Body of pancreas (tissue), 4 donors: ENCODE measurements around the gene CDH4. TPM values are rescaled to one million over a fixed set of nuclear protein-coding genes. Genes with fewer than 3 reads are reported as not detected.
A peak's percentile ranks its signal among the peaks of the same experiment; 100 is the strongest.

Source experiments
- ATAC-seq: fragments of 150-250 bp; one replicate; pipeline ENCODE4 v1.9.1; 2016
- DNase-seq, 4 donors: peaks; one replicate each; pipeline ENCODE4 v3.0.0-alpha.2; 2019
- H3K27ac ChIP-seq, 4 donors: fragments of 200-600 bp; sonication (generic); 1 replicate in 3 of 4; 2 replicates in 1 of 4; pipeline versions ENCODE4 v1.5.1 to v1.6.1; 2016 to 2019; ENCODE audit warnings: mild to moderate bottlenecking in 1 of 4, mixed read lengths in 1 of 4, moderate library complexity in 1 of 4
- H3K27me3 ChIP-seq, 2 donors: fragments of 200-600 bp; sonication (generic); one replicate each; pipeline ENCODE4 v1.6.0; 2016; ENCODE audit warnings: mild to moderate bottlenecking in 1 of 2
- H3K36me3 ChIP-seq, 2 donors: fragments of 200-600 bp; sonication (generic); replicated peaks in 1 of 2; 2 replicates each; pipeline ENCODE4 v1.5.1; 2016; ENCODE audit warnings: low read depth in 2 of 2; ENCODE audit not compliant: insufficient read depth in 1 of 2
- H3K4me1 ChIP-seq: fragments of 200-600 bp; sonication (generic); one replicate; pipeline ENCODE4 v1.6.0; 2016
- H3K4me3 ChIP-seq, 2 donors: fragments of 200-600 bp; sonication (generic); 1 replicate in 1 of 2; 2 replicates in 1 of 2; pipeline ENCODE4 v1.5.1; 2016 to 2019
- H3K9me3 ChIP-seq, 3 donors: fragments of 200-600 bp; sonication (generic); 1 replicate in 2 of 3; 2 replicates in 1 of 3; pipeline ENCODE4 v1.5.1; 2016
- CTCF ChIP-seq, 7 experiments: fragments of 450-650 bp in 4 of 7; fragments of 200-600 bp in 3 of 7; sonication (generic) in 3 of 7; IDR thresholded peaks; one replicate each; pipeline ENCODE4 v1.5.1; 2016 to 2019; ENCODE audit warnings: antibody characterized with exemption in 7 of 7
- POLR2A ChIP-seq, 3 donors: fragments of 450-650 bp; IDR thresholded peaks; one replicate each; pipeline ENCODE4 v1.6.1; 2016; ENCODE audit warnings: antibody characterized with exemption in 3 of 3, mild to moderate bottlenecking in 2 of 3
- WGBS, 2 donors: methylation state at CpG; one replicate each; pipeline ENCODE4 v1.1.5; 2017; 5-methylcytosine and 5-hydroxymethylcytosine counted together
- intact Hi-C: fragments of 100-400 bp; cut with DNase I; formaldehyde crosslinking; loops from one replicate; pipeline ENCODE4 v1.15.1; 2023
- total RNA-seq, 2 donors: library from RNA; depleted of rRNA; stranded (reverse); fragments of >200 nt; gene quantifications; one replicate each; pipeline ENCODE4 v1.1.0, GENCODE V29; 2016

CDH4 gene
- total RNA-seq, 2 donors from 2014 or later, result 0.33 to 0.52 TPM

GRCh38 chr20:61254881-61255626 is 3.0 kb downstream of the CDH4 start:
- peaks cover 0 to 15% of the 10 kb centered on the region in 2 donors for H3K27me3 ChIP-seq
- 67 to 69% methylated on average over 11 of the region's 11 CpGs for WGBS, 2 donors
- TF ChIP-seq POLR2A (IDR thresholded peaks at IDR 0.05) (no peak), CTCF (IDR thresholded peaks at IDR 0.05) (no peak)
- no peak overlapping the region for H3K4me3 ChIP-seq
- no peaks in the 10 kb centered on the region for H3K36me3 ChIP-seq
- H3K4me1 ChIP-seq, result peaks cover 19% of the 10 kb centered on the region
- ATAC-seq (no peak), DNase-seq (no peak)
- no peak overlapping the region for H3K27ac ChIP-seq
- no peaks in the 10 kb centered on the region for H3K9me3 ChIP-seq
- intact Hi-C loops, result no loop called here

GRCh38 chr20:61256365-61256764 is 4.3 kb downstream of the CDH4 start:
- Histone ChIP-seq H3K9me3 (no peaks in the 10 kb centered on the region), H3K4me1 (peaks cover 19% of the 10 kb centered on the region), H3K27me3 (peaks cover 0 to 15% of the 10 kb centered on the region in 2 donors), H3K27ac (no peak overlapping the region), H3K36me3 (no peaks in the 10 kb centered on the region), H3K4me3 (no peak overlapping the region)
- ATAC-seq (no peak), DNase-seq (no peak)
- intact Hi-C loops, result no loop called here
- WGBS, 2 donors, result 83 to 87% methylated on average over 5 to 9 of the region's 9 CpGs
- TF ChIP-seq CTCF (IDR thresholded peaks at IDR 0.05) (no peak), POLR2A (IDR thresholded peaks at IDR 0.05) (no peak)

- TF ChIP-seq CTCF (IDR thresholded peaks at IDR 0.05), result no peak
- no peak for TF ChIP-seq POLR2A (IDR thresholded peaks at IDR 0.05)
- Histone ChIP-seq H3K9me3 (no peaks in the 10 kb centered on the region), H3K36me3 (no peaks in the 10 kb centered on the region), H3K4me1 (peaks cover 19% of the 10 kb centered on the region), H3K27ac (no peak overlapping the region), H3K27me3 (peaks cover 0 to 15% of the 10 kb centered on the region in 2 donors), H3K4me3 (no peak overlapping the region)
- DNase-seq (no peak), ATAC-seq (no peak)
- 50 to 69% methylated on average over 7 of the region's 7 CpGs for whole genome bisulfite sequencing, 2 donors
- intact Hi-C loops, result no loop called here
Measured at GRCh38 chr20:61256824-61257223, 4.8 kb downstream of the CDH4 start.

GRCh38 chr20:61257611-61258010 is 5.5 kb downstream of the CDH4 start:
- peaks cover 0 to 15% of the 10 kb centered on the region in 2 donors for H3K27me3 ChIP-seq
- DNase-seq, result peak in 2 of 4 donors; percentile 31 to 34
- intact Hi-C loops, result no loop called here
- H3K4me1 ChIP-seq, result peaks cover 17% of the 10 kb centered on the region
- 69 to 72% methylated on average over 20 of the region's 20 CpGs for WGBS, 2 donors
- TF ChIP-seq POLR2A (IDR thresholded peaks at IDR 0.05), result no peak
- no peak for TF ChIP-seq CTCF (IDR thresholded peaks at IDR 0.05)
- ATAC-seq, result no peak
- H3K27ac ChIP-seq, result no peak overlapping the region
- no peak overlapping the region for H3K4me3 ChIP-seq
- H3K36me3 ChIP-seq, result no peaks in the 10 kb centered on the region
- H3K9me3 ChIP-seq, result no peaks in the 10 kb centered on the region

GRCh38 chr20:61259741-61260140 is 7.7 kb downstream of the CDH4 start:
- TF ChIP-seq POLR2A (IDR thresholded peaks at IDR 0.05), result no peak
- no peak for TF ChIP-seq CTCF (IDR thresholded peaks at IDR 0.05)
- no peak overlapping the region for H3K27ac ChIP-seq
- 72 to 88% methylated on average over 3 of the region's 3 CpGs for WGBS, 2 donors
- no peaks in the 10 kb centered on the region for H3K27me3 ChIP-seq
- intact Hi-C loops, result no loop called here
- H3K4me1 ChIP-seq, result no peaks in the 10 kb centered on the region
- DNase-seq (no peak), ATAC-seq (no peak)
- no peaks in the 10 kb centered on the region for H3K36me3 ChIP-seq
- no peaks in the 10 kb centered on the region for H3K9me3 ChIP-seq
- H3K4me3 ChIP-seq, result no peak overlapping the region
